Stomach (tissue), 4 donors: ENCODE results near the gene OSBPL9.

Experiments
- POLR2AphosphoS5 ChIP-seq, 3 donors: sonication (generic); formaldehyde crosslinking; IDR thresholded peaks; one replicate each; pipeline ENCODE4 v1.6.1; 2016; ENCODE audit warnings: antibody characterized with exemption in 3 of 3
- TF ChIP-seq, protein P1 (sequence below), 7 experiments: fragments of 450-650 bp in 4 of 7; fragments of 200-600 bp in 3 of 7; sonication (generic) in 3 of 7; IDR thresholded peaks; one replicate each; pipeline ENCODE4 v1.5.1; 2016 to 2019; ENCODE audit warnings: antibody characterized with exemption in 7 of 7, control low read depth in 2 of 7, mild to moderate bottlenecking in 1 of 7

DNA sequence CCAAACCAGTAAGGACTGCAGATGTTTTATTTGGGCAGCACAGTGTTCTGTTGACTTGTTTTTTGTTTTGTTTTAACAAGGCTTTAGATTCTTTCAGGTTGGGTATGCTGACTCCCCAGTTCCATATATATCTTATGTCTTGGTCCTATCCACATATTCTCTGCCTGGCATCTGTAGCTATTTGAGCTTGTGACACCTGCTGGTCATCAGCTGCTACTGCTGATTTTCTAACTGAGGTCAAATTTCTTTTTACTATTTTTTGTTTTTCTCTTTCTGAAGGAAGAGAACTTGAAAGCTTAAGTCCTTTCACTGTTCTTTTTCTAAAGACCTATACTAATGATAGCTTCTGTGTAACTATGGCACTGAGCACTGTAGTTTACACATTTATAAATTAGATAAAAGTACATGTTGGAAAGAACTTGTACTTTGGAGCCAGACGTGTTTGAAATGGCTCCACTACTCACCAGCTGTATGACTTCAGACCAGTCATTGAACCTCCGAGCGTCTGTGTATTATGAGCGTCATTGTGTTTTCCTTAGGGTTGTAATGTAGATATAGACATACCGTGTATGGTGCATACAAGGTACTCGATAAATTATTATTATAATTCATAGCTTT is 152.2 kb downstream of the OSBPL9 start:
- TF ChIP-seq, protein P1, sequence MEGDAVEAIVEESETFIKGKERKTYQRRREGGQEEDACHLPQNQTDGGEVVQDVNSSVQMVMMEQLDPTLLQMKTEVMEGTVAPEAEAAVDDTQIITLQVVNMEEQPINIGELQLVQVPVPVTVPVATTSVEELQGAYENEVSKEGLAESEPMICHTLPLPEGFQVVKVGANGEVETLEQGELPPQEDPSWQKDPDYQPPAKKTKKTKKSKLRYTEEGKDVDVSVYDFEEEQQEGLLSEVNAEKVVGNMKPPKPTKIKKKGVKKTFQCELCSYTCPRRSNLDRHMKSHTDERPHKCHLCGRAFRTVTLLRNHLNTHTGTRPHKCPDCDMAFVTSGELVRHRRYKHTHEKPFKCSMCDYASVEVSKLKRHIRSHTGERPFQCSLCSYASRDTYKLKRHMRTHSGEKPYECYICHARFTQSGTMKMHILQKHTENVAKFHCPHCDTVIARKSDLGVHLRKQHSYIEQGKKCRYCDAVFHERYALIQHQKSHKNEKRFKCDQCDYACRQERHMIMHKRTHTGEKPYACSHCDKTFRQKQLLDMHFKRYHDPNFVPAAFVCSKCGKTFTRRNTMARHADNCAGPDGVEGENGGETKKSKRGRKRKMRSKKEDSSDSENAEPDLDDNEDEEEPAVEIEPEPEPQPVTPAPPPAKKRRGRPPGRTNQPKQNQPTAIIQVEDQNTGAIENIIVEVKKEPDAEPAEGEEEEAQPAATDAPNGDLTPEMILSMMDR (IDR thresholded peaks at IDR 0.05), result peak in 5 of 7 experiments; percentile 62 to 80 (median 74)
- peak in 1 of 3 donors; percentile 41 for TF ChIP-seq POLR2AphosphoS5 (IDR thresholded peaks at IDR 0.05)
